Natural killer cell (primary cell): Measurements from ENCODE around the gene CENPQ. TPM values are rescaled to one million over a fixed set of nuclear protein-coding genes. Genes with fewer than 3 reads are reported as not detected.

Experiments
- ATAC-seq, 3 donors: fragments of 150-1000 bp in 2 of 3; fragments of 200-7000 bp in 1 of 3; cut with Tn5 transposase; 1 replicate in 1 of 3; 2 replicates in 2 of 3; pipeline ENCODE4 v1.10.0; 2021; ENCODE audit warnings: mild to moderate bottlenecking in 2 of 3, moderate library complexity in 2 of 3
- DNase-seq, 2 donors: peaks; one replicate each; pipeline versions ENCODE4 v3.0.0 to v3.0.0-alpha.2; 2013 to 2021; ENCODE audit warnings: mixed read lengths in 1 of 2
- H3K27ac ChIP-seq: one replicate; pipeline ENCODE4 v1.5.1; 2013; ENCODE audit warnings: mild to moderate bottlenecking, low read length
- H3K27me3 ChIP-seq: one replicate; pipeline ENCODE4 v1.6.1; 2013; ENCODE audit warnings: low read length; ENCODE audit not compliant: control insufficient read depth, insufficient read depth
- H3K36me3 ChIP-seq: one replicate; pipeline ENCODE4 v1.6.1; 2013; ENCODE audit warnings: low read length; ENCODE audit not compliant: control insufficient read depth, insufficient read depth
- H3K4me1 ChIP-seq: one replicate; pipeline ENCODE4 v1.6.1; 2013; ENCODE audit warnings: low read length; ENCODE audit not compliant: control insufficient read depth, insufficient read depth
- H3K4me3 ChIP-seq: one replicate; pipeline ENCODE4 v1.5.1; 2013; ENCODE audit warnings: low read length
- H3K9me3 ChIP-seq: one replicate; pipeline ENCODE4 v1.6.1; 2013; ENCODE audit warnings: low read length; ENCODE audit not compliant: control insufficient read depth, insufficient read depth
- H3K27ac Mint-ChIP-seq, 2 donors: one replicate each; pipeline ENCODE4 v1.8.0; 2022; ENCODE audit warnings: mild to moderate bottlenecking in 2 of 2, mixed read lengths in 2 of 2, moderate library complexity in 1 of 2
- H3K27me3 Mint-ChIP-seq, 2 donors: one replicate each; pipeline ENCODE4 v1.8.0; 2022; ENCODE audit warnings: low read depth in 2 of 2, mixed read lengths in 2 of 2
- H3K36me3 Mint-ChIP-seq: one replicate; pipeline ENCODE4 v1.8.0; 2022; ENCODE audit warnings: mixed read lengths
- H3K4me1 Mint-ChIP-seq, 2 donors: one replicate each; pipeline ENCODE4 v1.8.0; 2022; ENCODE audit warnings: mixed read lengths in 2 of 2
- H3K4me3 Mint-ChIP-seq: one replicate; pipeline ENCODE4 v1.8.0; 2022; ENCODE audit warnings: mild to moderate bottlenecking, moderate library complexity, mixed read lengths
- H3K9me3 Mint-ChIP-seq, 2 donors: one replicate each; pipeline ENCODE4 v1.8.0; 2022; ENCODE audit warnings: mixed read lengths in 2 of 2
- WGBS: methylation state at CpG from one replicate; pipeline ENCODE4 v1.1.7; 2013; ENCODE audit warnings: missing lambda C conversion rate; ENCODE audit not compliant: insufficient coverage; 5-methylcytosine and 5-hydroxymethylcytosine counted together
- intact Hi-C: fragments of 100-400 bp; cut with micrococcal nuclease; formaldehyde crosslinking; loops from one replicate; pipeline ENCODE4 v1.14.2; 2022
- total RNA-seq, 4 donors: library from RNA; stranded (reverse); fragments of 120-200 nt in 1 of 4; gene quantifications; one replicate each; pipeline versions ENCODE4 v1.2.3 to v1.2.4, GENCODE V29; 2013 to 2022
- TF ChIP-seq, protein P1 (sequence below): fragments of 200-600 bp; IDR thresholded peaks from one replicate; pipeline ENCODE4 v1.8.0; 2022; ENCODE audit warnings: antibody characterized with exemption

CENPQ gene
- total RNA-seq, 3 donors from 2014 or later (not counting 1 experiment from before 2014, with no cell fraction given) = 1.5 to 3.2 (median 1.6) TPM

GRCh38 chr6:49506569-49507111 lies 43.5 kb downstream of the CENPQ start:
- H3K27ac Mint-ChIP-seq = no peak overlapping the region
- H3K4me1 ChIP-seq = no peaks in the 10 kb centered on the region
- H3K9me3 Mint-ChIP-seq = peaks cover 0 to 3% of the 10 kb centered on the region in 2 donors
- no peaks in the 10 kb centered on the region for H3K27me3 ChIP-seq
- H3K4me3 Mint-ChIP-seq = no peak overlapping the region
- H3K36me3 ChIP-seq = no peaks in the 10 kb centered on the region
- no peaks in the 10 kb centered on the region for H3K36me3 Mint-ChIP-seq
- peaks cover 10 to 12% of the 10 kb centered on the region in 2 donors for H3K27me3 Mint-ChIP-seq
- TF ChIP-seq, protein P1, sequence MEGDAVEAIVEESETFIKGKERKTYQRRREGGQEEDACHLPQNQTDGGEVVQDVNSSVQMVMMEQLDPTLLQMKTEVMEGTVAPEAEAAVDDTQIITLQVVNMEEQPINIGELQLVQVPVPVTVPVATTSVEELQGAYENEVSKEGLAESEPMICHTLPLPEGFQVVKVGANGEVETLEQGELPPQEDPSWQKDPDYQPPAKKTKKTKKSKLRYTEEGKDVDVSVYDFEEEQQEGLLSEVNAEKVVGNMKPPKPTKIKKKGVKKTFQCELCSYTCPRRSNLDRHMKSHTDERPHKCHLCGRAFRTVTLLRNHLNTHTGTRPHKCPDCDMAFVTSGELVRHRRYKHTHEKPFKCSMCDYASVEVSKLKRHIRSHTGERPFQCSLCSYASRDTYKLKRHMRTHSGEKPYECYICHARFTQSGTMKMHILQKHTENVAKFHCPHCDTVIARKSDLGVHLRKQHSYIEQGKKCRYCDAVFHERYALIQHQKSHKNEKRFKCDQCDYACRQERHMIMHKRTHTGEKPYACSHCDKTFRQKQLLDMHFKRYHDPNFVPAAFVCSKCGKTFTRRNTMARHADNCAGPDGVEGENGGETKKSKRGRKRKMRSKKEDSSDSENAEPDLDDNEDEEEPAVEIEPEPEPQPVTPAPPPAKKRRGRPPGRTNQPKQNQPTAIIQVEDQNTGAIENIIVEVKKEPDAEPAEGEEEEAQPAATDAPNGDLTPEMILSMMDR = no peak
- no peak overlapping the region for H3K4me3 ChIP-seq
- H3K4me1 Mint-ChIP-seq = no peaks in the 10 kb centered on the region
- WGBS = 85% methylated on average over 2 of the region's 5 CpGs
- H3K9me3 ChIP-seq = no peaks in the 10 kb centered on the region
- no peak for DNase-seq
- ATAC-seq = no peak
- H3K27ac ChIP-seq = no peak overlapping the region
- intact Hi-C loops = no loop called here

DNA sequence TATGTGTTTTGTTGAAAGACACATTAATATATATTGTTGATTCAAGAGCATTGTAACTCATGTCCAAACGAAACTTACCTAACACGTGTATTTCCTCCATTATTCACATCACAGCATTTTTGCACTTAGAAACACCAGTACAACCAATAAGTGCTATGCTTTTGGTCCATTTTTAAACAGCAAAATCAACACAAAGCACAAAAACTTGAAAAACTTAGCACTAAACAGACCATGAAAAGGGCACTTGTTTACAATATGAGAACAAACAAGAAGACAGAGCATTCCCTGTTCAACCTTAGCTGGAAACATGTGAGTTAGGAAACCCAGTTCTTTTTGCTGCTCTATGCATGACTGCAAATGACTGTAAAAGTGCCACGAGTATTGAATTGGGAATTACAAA lies 46.2 kb downstream of the CENPQ start:
- WGBS = 81% methylated on average over 3 of the region's 3 CpGs

GRCh38 chr6:49513153-49513989 lies 50.2 kb downstream of the CENPQ start:
- Mint-ChIP-seq H3K36me3 (no peaks in the 10 kb centered on the region), H3K4me1 (no peaks in the 10 kb centered on the region), H3K27me3 (peaks cover 0 to 6% of the 10 kb centered on the region in 2 donors), H3K9me3 (no peaks in the 10 kb centered on the region), H3K27ac (no peak overlapping the region), H3K4me3 (no peak overlapping the region)
- Histone ChIP-seq H3K27me3 (peaks cover 2% of the 10 kb centered on the region), H3K36me3 (no peaks in the 10 kb centered on the region), H3K4me1 (no peaks in the 10 kb centered on the region), H3K4me3 (no peak overlapping the region), H3K27ac (no peak overlapping the region), H3K9me3 (no peaks in the 10 kb centered on the region)
- TF ChIP-seq, protein P1 = no peak
- ATAC-seq = no peak
- WGBS = 100% methylated on average over 1 of the region's 2 CpGs
- DNase-seq = no peak
- intact Hi-C loops = no loop called here

More for the DNA sequence above, 46.2 kb downstream of the CENPQ start:
- Mint-ChIP-seq H3K27ac (no peak overlapping the region), H3K4me3 (no peak overlapping the region), H3K9me3 (peaks cover 0 to 3% of the 10 kb centered on the region in 2 donors), H3K36me3 (no peaks in the 10 kb centered on the region), H3K27me3 (peaks cover 10 to 16% of the 10 kb centered on the region in 2 donors), H3K4me1 (no peaks in the 10 kb centered on the region)
- no peak overlapping the region for H3K4me3 ChIP-seq
- H3K9me3 ChIP-seq = no peaks in the 10 kb centered on the region
- no peaks in the 10 kb centered on the region for H3K4me1 ChIP-seq
- peaks cover 2% of the 10 kb centered on the region for H3K27me3 ChIP-seq
- intact Hi-C loops = no loop called here
- no peak overlapping the region for H3K27ac ChIP-seq
- TF ChIP-seq, protein P1 = no peak
- ATAC-seq (no peak), DNase-seq (no peak)
- no peaks in the 10 kb centered on the region for H3K36me3 ChIP-seq
